ENCODE data around the gene CEL. TPM values are rescaled to one million over a fixed set of nuclear protein-coding genes. Genes with fewer than 3 reads are reported as not detected.

CEL gene
- total RNA-seq, 1 donor from 2014 or later = 0.07 TPM

- no peak for DNase-seq (ENCODE audit: low read depth, low spot score)
Measured at GRCh38 chr9:133115604-133116345, 54.0 kb downstream of the CEL start.

- DNase-seq (ENCODE audit: low read depth, low spot score) = no peak
Measured at GRCh38 chr9:133116346-133117231, 54.8 kb downstream of the CEL start.

- no peak for DNase-seq (ENCODE audit: low read depth, low spot score)
Measured at GRCh38 chr9:133117271-133118178, 55.7 kb downstream of the CEL start.

GRCh38 chr9:133118179-133118520, 56.4 kb downstream of the CEL start:
- DNase-seq (ENCODE audit: low read depth, low spot score) = no peak

- no peak for DNase-seq (ENCODE audit: low read depth, low spot score)
Measured at GRCh38 chr9:133118568-133118967, 56.8 kb downstream of the CEL start.

- no peak for DNase-seq (ENCODE audit: low read depth, low spot score)
Measured at GRCh38 chr9:133119103-133119845, 57.5 kb downstream of the CEL start.

GRCh38 chr9:133119846-133120500, 58.2 kb downstream of the CEL start:
- no peak for DNase-seq (ENCODE audit: low read depth, low spot score)

GRCh38 chr9:133120501-133121197, 58.9 kb downstream of the CEL start:
- DNase-seq (ENCODE audit: low read depth, low spot score) = no peak

Other genes starting within 250 kb of the CEL start
- gene AK8, start 183.7 kb upstream of the CEL start, total RNA-seq = 0.07 TPM in 1 of 2 replicates, not detected in the other
- gene SPACA9, start 183.1 kb upstream of the CEL start, total RNA-seq = 1.6 TPM in 2 replicates
- 18.7 and 29.0 TPM in 2 replicates for gene TSC1, start 117.4 kb upstream of the CEL start, total RNA-seq
- gene GFI1B, start 83.3 kb upstream of the CEL start, total RNA-seq = not detected in 2 replicates
- gene GTF3C5, start 31.0 kb upstream of the CEL start, total RNA-seq = 52.9 and 58.9 TPM in 2 replicates
- gene RALGDS, start 59.3 kb downstream of the CEL start, total RNA-seq = 30.4 and 34.6 TPM in 2 replicates
- gene GBGT1, start 101.9 kb downstream of the CEL start, total RNA-seq = 17.3 and 21.5 TPM in 2 replicates
- not detected in 2 replicates for gene OBP2B, start 147.3 kb downstream of the CEL start, total RNA-seq
- not detected in 2 replicates for gene ABO, start 213.2 kb downstream of the CEL start, total RNA-seq